ENCODE results near the gene RAB9B.
"Not testable (repeated sequence)": the region's sequence is repeated elsewhere in the genome, so short reads cannot be mapped to it uniquely, and the experiment has no call there.

Gene RAB9B

DNA sequence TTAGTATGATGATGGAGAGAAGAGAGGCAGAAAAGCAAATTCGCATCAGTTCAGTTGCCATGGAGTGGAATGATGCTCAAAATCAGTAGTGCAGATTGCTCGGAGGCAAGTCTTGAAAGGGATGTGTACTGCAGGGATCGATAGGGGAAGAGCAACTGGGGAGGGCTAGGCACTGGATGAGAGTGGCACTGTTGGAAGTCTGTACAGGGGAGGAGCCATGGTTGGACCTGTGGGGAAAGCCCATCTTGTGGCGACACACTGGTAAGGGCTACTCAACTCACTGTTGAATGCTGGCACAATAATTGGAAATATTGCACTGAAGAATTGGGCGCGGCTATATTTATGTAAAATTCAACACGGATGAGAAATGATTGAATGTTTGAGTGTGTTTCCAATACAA, 1.2 kb downstream of the RAB9B start:
- no peak overlapping the region for H3K4me3 ChIP-seq (ENCODE audit: low read depth, low read length)
- TF ChIP-seq, protein P1, sequence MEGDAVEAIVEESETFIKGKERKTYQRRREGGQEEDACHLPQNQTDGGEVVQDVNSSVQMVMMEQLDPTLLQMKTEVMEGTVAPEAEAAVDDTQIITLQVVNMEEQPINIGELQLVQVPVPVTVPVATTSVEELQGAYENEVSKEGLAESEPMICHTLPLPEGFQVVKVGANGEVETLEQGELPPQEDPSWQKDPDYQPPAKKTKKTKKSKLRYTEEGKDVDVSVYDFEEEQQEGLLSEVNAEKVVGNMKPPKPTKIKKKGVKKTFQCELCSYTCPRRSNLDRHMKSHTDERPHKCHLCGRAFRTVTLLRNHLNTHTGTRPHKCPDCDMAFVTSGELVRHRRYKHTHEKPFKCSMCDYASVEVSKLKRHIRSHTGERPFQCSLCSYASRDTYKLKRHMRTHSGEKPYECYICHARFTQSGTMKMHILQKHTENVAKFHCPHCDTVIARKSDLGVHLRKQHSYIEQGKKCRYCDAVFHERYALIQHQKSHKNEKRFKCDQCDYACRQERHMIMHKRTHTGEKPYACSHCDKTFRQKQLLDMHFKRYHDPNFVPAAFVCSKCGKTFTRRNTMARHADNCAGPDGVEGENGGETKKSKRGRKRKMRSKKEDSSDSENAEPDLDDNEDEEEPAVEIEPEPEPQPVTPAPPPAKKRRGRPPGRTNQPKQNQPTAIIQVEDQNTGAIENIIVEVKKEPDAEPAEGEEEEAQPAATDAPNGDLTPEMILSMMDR (IDR thresholded peaks at IDR 0.05; ENCODE audit: insufficient read depth, low read depth, low read length, missing control alignments): no peak
- DNase-seq (ENCODE audit: low read depth): no peak

DNA sequence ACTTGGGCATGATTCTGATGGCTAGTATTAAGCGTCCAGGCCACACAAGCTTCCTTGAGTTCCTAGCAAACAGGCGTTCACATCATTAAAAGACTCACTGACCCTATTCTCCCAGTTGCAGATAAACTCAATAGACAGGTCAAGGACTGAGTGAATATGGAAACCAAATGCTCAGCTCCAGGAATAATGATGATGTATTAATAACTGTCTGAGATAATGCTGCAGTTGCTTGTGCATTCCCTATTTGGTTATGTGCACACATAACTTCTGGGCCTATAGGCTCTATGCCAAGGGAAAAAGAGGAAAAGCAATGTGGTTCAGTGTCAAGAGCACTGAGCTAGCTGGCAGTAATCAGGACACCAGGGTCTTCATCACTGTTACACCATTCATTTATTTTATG, 3.5 kb downstream of the RAB9B start:
- TF ChIP-seq, protein P1 (IDR thresholded peaks at IDR 0.05; ENCODE audit: insufficient read depth, low read depth, low read length, missing control alignments): no peak
- DNase-seq (ENCODE audit: low read depth): no peak
- no peak overlapping the region for H3K4me3 ChIP-seq (ENCODE audit: low read depth, low read length)

- no peak for DNase-seq (ENCODE audit: low read depth)
- no peak overlapping the region for H3K4me3 ChIP-seq (ENCODE audit: low read depth, low read length)
- TF ChIP-seq, protein P1 (IDR thresholded peaks at IDR 0.05; ENCODE audit: insufficient read depth, low read depth, low read length, missing control alignments): no peak
These were observed 6.2 kb downstream of the RAB9B start for GRCh38 chrX:103825881-103826280.

GRCh38 chrX:103823591-103823990, 8.5 kb downstream of the RAB9B start:
- H3K4me3 ChIP-seq (ENCODE audit: low read depth, low read length): no peak overlapping the region
- DNase-seq (ENCODE audit: low read depth): no peak
- TF ChIP-seq, protein P1 (IDR thresholded peaks at IDR 0.05; ENCODE audit: insufficient read depth, low read depth, low read length, missing control alignments): no peak

- DNase-seq (ENCODE audit: low read depth); H3K4me3 ChIP-seq (ENCODE audit: low read depth, low read length): not testable (repeated sequence)
These were observed 11.3 kb downstream of the RAB9B start for GRCh38 chrX:103820802-103821201.

- no peak for DNase-seq (ENCODE audit: low read depth)
- TF ChIP-seq, protein P1 (IDR thresholded peaks at IDR 0.05; ENCODE audit: insufficient read depth, low read depth, low read length, missing control alignments): no peak
These were observed 13.0 kb downstream of the RAB9B start for GRCh38 chrX:103818842-103819619.

GRCh38 chrX:103817502-103817901, 14.6 kb downstream of the RAB9B start:
- H3K4me3 ChIP-seq (ENCODE audit: low read depth, low read length): no peak overlapping the region
- TF ChIP-seq, protein P1 (IDR thresholded peaks at IDR 0.05; ENCODE audit: insufficient read depth, low read depth, low read length, missing control alignments): peak; percentile 26
- DNase-seq (ENCODE audit: low read depth): peak; percentile 51

More at GRCh38 chrX:103818842-103819619, 13.0 kb downstream of the RAB9B start:
- H3K4me3 ChIP-seq (ENCODE audit: low read depth, low read length): no peak overlapping the region

DNA sequence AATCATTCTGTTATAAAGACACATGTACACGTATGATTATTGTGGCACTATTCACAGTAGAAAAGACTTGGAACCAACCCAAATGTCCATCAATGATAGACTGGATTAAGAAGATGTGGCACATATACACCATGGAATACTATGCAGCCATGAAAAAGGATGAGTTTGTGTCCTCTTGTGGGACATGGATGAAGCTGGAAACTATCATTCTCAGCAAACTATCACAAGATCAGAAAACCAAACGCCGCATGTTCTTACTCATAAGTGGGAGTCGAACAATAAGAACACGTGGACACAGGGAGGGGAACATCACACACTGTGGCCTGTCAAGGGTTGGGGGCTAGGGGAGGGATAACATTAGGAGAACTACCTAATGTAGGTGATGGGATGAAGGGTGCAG, 15.0 kb downstream of the RAB9B start:
- not testable (repeated sequence) for DNase-seq (ENCODE audit: low read depth); H3K4me3 ChIP-seq (ENCODE audit: low read depth, low read length)

All from GM12865 (cell line).